Activated T-cell treated with anti-CD3 and anti-CD28 coated beads, Interleukin-2, amount 50 U/mL, for 48 hours (primary cell): ENCODE measurements around the gene RGS6.

Experiments
- DNase-seq, 2 experiments: peaks; one replicate each; pipeline ENCODE4 v3.0.0-alpha.2; 2020

RGS6 gene

GRCh38 chr14:72333357-72333756 lies 401.1 kb downstream of the RGS6 start:
- no peak for DNase-seq

GRCh38 chr14:72336311-72336980 lies 404.2 kb downstream of the RGS6 start:
- no peak for DNase-seq

GRCh38 chr14:72341237-72341636 lies 409.0 kb downstream of the RGS6 start:
- DNase-seq, result no peak

GRCh38 chr14:72341686-72342085 lies 409.5 kb downstream of the RGS6 start:
- DNase-seq, result no peak

GRCh38 chr14:72347118-72347517 lies 414.9 kb downstream of the RGS6 start:
- DNase-seq, result no peak

GRCh38 chr14:72350215-72350614 lies 418.0 kb downstream of the RGS6 start:
- DNase-seq, result no peak

GRCh38 chr14:72352012-72352411 lies 419.8 kb downstream of the RGS6 start:
- no peak for DNase-seq

GRCh38 chr14:72366619-72367018 lies 434.4 kb downstream of the RGS6 start:
- DNase-seq, result no peak

- DNase-seq, result no peak
Measured at GRCh38 chr14:72369106-72369505, 436.9 kb downstream of the RGS6 start.

GRCh38 chr14:72377016-72377415 lies 444.8 kb downstream of the RGS6 start:
- no peak for DNase-seq

GRCh38 chr14:72380456-72380855 lies 448.2 kb downstream of the RGS6 start:
- DNase-seq, result no peak

- DNase-seq, result no peak
Measured at GRCh38 chr14:72383865-72384264, 451.6 kb downstream of the RGS6 start.

GRCh38 chr14:72387726-72388125 lies 455.5 kb downstream of the RGS6 start:
- no peak for DNase-seq

GRCh38 chr14:72389200-72389599 lies 457.0 kb downstream of the RGS6 start:
- DNase-seq, result no peak

GRCh38 chr14:72401101-72401625 lies 468.9 kb downstream of the RGS6 start:
- DNase-seq, result no peak

GRCh38 chr14:72401632-72402376 lies 469.6 kb downstream of the RGS6 start:
- no peak for DNase-seq

GRCh38 chr14:72402377-72402772 lies 470.1 kb downstream of the RGS6 start:
- DNase-seq, result no peak

GRCh38 chr14:72404106-72404774 lies 472.0 kb downstream of the RGS6 start:
- DNase-seq, result no peak

GRCh38 chr14:72404998-72405397 lies 472.8 kb downstream of the RGS6 start:
- no peak for DNase-seq

- no peak for DNase-seq
Measured at GRCh38 chr14:72408020-72408419, 475.8 kb downstream of the RGS6 start.

GRCh38 chr14:72409047-72409446 lies 476.8 kb downstream of the RGS6 start:
- DNase-seq, result no peak

GRCh38 chr14:72416081-72416849 lies 484.0 kb downstream of the RGS6 start:
- DNase-seq, result no peak

GRCh38 chr14:72416892-72417291 lies 484.7 kb downstream of the RGS6 start:
- no peak for DNase-seq
